HEK293T (cell line): ENCODE data around the gene CRX.
"Not testable (repeated sequence)": the region's sequence is repeated elsewhere in the genome, so short reads cannot be mapped to it uniquely, and the experiment has no call there.

Source experiments
- CTCF ChIA-PET: fragments of 350-600 bp; formaldehyde crosslinking; extraction: SDS; loops from one replicate; lab custom pipeline; 2021; ENCODE audit warnings: antibody characterized with exemption, inconsistent platforms; lab: Yijun Ruan, JAX
- POLR2A ChIA-PET: fragments of 350-600 bp; formaldehyde crosslinking; extraction: SDS; loops from one replicate; lab custom pipeline; 2020; ENCODE audit warnings: antibody characterized with exemption, inconsistent platforms; lab: Yijun Ruan, JAX
- DNase-seq: peaks from one replicate; pipeline ENCODE4 v3.0.0; 2012; ENCODE audit warnings: mixed read lengths; ENCODE audit errors: extremely low spot score
- ARNT ChIP-seq: fragments of 450-650 bp; IDR thresholded peaks from 2 replicates; pipeline ENCODE4 v1.6.1; 2017; ENCODE audit warnings: mild to moderate bottlenecking
- BHLHE40 ChIP-seq: fragments of 450-650 bp; IDR thresholded peaks from 2 replicates; pipeline ENCODE4 v1.6.1; 2016; ENCODE audit warnings: mild to moderate bottlenecking, moderate library complexity, borderline replicate concordance
- CTBP1 ChIP-seq: fragments of 450-650 bp; IDR thresholded peaks from 2 replicates; pipeline ENCODE4 v1.6.1; 2016; ENCODE audit warnings: borderline replicate concordance
- ELF4 ChIP-seq: fragments of 450-650 bp; IDR thresholded peaks from 2 replicates; pipeline ENCODE4 v1.6.1; 2017; ENCODE audit warnings: antibody characterized with exemption
- FOXA1 ChIP-seq: fragments of 450-650 bp; IDR thresholded peaks from 2 replicates; pipeline ENCODE4 v1.6.1; 2016; ENCODE audit warnings: mild to moderate bottlenecking
- FOXK2 ChIP-seq: fragments of 450-650 bp; IDR thresholded peaks from 2 replicates; pipeline ENCODE4 v1.6.1; 2016; ENCODE audit warnings: mild to moderate bottlenecking
- FOXM1 ChIP-seq: fragments of 450-650 bp; IDR thresholded peaks from 2 replicates; pipeline ENCODE4 v1.6.1; 2017; ENCODE audit warnings: mild to moderate bottlenecking, borderline replicate concordance
- HDGF ChIP-seq: fragments of 450-650 bp; IDR thresholded peaks from 2 replicates; pipeline ENCODE4 v1.6.1; 2017; ENCODE audit warnings: antibody characterized with exemption, borderline replicate concordance
- L3MBTL2 ChIP-seq: fragments of 450-650 bp; conservative IDR thresholded peaks from 2 replicates; pipeline ENCODE4 v1.6.1; 2016; ENCODE audit warnings: mild to moderate bottlenecking
- LEF1 ChIP-seq: fragments of 450-650 bp; IDR thresholded peaks from 2 replicates; pipeline ENCODE4 v1.6.1; 2017; ENCODE audit warnings: mild to moderate bottlenecking, borderline replicate concordance
- NFRKB ChIP-seq: fragments of 450-650 bp; IDR thresholded peaks from 2 replicates; pipeline ENCODE4 v1.6.1; 2016; ENCODE audit warnings: mild to moderate bottlenecking, moderate library complexity
- SP1 ChIP-seq: fragments of 450-650 bp; IDR thresholded peaks from 2 replicates; pipeline ENCODE4 v1.6.1; 2017
- SUZ12 ChIP-seq: fragments of 450-650 bp; IDR thresholded peaks from 2 replicates; pipeline ENCODE4 v1.6.1; 2016; ENCODE audit warnings: mild to moderate bottlenecking
- TARDBP ChIP-seq: fragments of 450-650 bp; IDR thresholded peaks from 2 replicates; pipeline ENCODE4 v1.6.1; 2016
- ZNF384 ChIP-seq: fragments of 450-650 bp; IDR thresholded peaks from 2 replicates; pipeline ENCODE4 v1.6.1; 2016
- TF ChIP-seq, protein P1 (sequence below): fragments of 450-650 bp; IDR thresholded peaks from 2 replicates; pipeline ENCODE4 v1.6.1; 2016

CRX gene

DNA sequence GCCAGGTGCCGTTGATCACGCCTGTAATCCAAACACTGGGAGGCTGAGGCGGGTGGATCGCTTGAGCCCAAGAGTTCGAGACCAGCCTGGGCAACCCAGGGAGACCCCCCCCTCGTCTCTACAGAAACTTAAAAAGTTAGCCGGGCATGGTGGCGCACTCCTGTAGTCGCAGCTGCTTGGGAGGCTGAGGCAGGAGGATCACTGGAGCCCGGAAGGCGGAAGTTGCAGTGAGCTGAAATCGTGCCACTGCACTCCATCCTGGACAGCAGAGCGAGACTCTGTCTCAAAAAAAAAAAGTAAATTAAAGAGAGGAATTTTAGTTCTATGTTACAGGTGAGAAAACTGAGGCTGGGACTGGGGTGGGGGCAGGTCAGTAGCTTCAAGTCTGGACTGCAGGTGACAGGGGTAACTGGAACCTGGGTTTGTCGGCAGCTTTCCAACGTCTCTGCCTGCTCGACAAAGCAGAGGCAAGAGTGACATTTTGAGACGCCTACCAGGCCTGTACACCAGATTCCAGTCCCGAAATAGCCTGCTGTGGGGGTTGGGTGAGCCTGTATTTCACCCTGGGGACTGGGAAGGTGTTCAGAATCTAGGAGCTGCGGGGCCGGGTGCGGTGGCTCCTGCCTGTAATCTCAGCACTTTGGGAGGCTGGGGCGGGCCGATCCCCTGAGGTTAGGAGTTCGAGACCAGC, 42.1 kb upstream of the CRX start:
- CTCF ChIA-PET = interaction anchor here (0.7 kb wide), 1 partner anchor 10 kb away, joined by 3 read pairs; no protein-coding TSS in a partner anchor
- TF ChIP-seq HDGF (no peak), FOXM1 (no peak), FOXK2 (no peak), CTBP1 (no peak), ELF4 (no peak)
- POLR2A ChIA-PET = no interaction called here
- DNase-seq = no peak

DNA sequence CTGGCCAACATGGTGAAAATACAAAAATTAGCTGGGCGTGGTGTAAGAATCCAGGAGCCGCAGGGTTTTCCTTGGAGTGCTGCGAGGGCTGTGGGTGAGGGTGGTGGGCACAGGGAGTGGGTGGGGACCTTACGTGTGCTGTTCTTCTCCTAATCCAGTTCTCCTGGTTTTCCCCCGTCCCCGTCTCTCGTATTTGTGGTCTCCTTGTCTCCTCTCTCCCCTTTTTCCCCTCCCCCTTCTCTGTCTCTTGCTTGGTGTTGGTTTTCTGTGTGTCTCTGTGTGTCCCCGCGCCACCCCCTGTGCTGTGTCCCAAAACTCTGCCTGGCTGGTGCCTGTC, 41.6 kb upstream of the CRX start:
- DNase-seq = no peak
- CTCF ChIA-PET = interaction anchor here (0.7 kb wide), 1 partner anchor 9 kb away, joined by 3 read pairs; no protein-coding TSS in a partner anchor
- TF ChIP-seq NFRKB (no peak), FOXM1 (no peak), SP1 (no peak), CTBP1 (no peak), FOXA1 (no peak)
- POLR2A ChIA-PET = no interaction called here

- CTCF ChIA-PET = interaction anchor here (0.8 kb wide), 1 partner anchor 16 kb away, joined by 5 read pairs; no protein-coding TSS in a partner anchor
Measured at GRCh38 chr19:47781590-47782262, 40.0 kb upstream of the CRX start.

GRCh38 chr19:47786566-47786965, 35.2 kb upstream of the CRX start:
- POLR2A ChIA-PET = no interaction called here
- CTCF ChIA-PET = interaction anchor here (3.5 kb wide), 1 partner anchor 21 kb away, joined by 15 read pairs; no protein-coding TSS in a partner anchor
- TF ChIP-seq L3MBTL2 (no peak), LEF1 (no peak), NFRKB (no peak), FOXM1 (no peak), BHLHE40 (no peak), FOXK2 (no peak), HDGF (no peak), ELF4 (no peak), SP1 (no peak), ZNF384 (no peak), SUZ12 (no peak), FOXA1 (no peak), TARDBP (no peak), CTBP1 (no peak), ARNT (no peak)
- TF ChIP-seq, protein P1, sequence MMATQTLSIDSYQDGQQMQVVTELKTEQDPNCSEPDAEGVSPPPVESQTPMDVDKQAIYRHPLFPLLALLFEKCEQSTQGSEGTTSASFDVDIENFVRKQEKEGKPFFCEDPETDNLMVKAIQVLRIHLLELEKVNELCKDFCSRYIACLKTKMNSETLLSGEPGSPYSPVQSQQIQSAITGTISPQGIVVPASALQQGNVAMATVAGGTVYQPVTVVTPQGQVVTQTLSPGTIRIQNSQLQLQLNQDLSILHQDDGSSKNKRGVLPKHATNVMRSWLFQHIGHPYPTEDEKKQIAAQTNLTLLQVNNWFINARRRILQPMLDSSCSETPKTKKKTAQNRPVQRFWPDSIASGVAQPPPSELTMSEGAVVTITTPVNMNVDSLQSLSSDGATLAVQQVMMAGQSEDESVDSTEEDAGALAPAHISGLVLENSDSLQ = no peak
- no peak for DNase-seq

More at GRCh38 chr19:47781590-47782262, 40.0 kb upstream of the CRX start:
- DNase-seq = no peak
- TF ChIP-seq SUZ12 = no peak
- TF ChIP-seq FOXK2 = no peak
- no peak for TF ChIP-seq L3MBTL2
- POLR2A ChIA-PET = no interaction called here

- DNase-seq, POLR2A ChIA-PET: not testable (repeated sequence)
- CTCF ChIA-PET = interaction anchor here (3.5 kb wide), 1 partner anchor 22 kb away, joined by 15 read pairs; no protein-coding TSS in a partner anchor
Measured at GRCh38 chr19:47787307-47787706, 34.4 kb upstream of the CRX start.

DNA sequence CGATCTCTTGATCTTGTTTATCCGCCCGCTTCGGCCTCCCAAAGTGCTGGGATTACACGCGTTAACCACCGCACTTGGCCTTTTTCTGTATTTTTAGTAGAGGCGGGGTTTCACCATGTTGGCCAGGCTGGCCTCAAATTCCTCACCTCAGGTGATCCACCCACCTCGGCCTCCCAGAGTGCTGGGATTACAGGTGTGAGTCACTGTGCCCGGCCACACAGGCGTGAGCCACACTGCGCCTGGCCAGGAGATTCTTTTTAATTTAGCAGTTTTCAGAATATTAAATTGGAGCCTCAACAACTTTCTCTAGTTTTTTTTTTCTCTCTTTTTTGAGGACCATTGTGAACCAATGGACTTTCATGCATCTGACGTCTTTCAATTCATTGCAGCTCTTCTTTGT, 31.9 kb upstream of the CRX start:
- POLR2A ChIA-PET, DNase-seq: not testable (repeated sequence)
- CTCF ChIA-PET = interaction anchor here (1.0 to 3.5 kb wide), 2 partner anchors 10 to 24 kb away, joined by 3 to 15 read pairs; no protein-coding TSS in a partner anchor

- POLR2A ChIA-PET = no interaction called here
- peak; percentile 88 for DNase-seq
- CTCF ChIA-PET = interaction anchor here (0.8 kb wide), 1 partner anchor 25 kb away, joined by 7 read pairs; no protein-coding TSS in a partner anchor
- TF ChIP-seq FOXM1 (no peak), BHLHE40 (no peak), ARNT (no peak), SP1 (no peak), SUZ12 (no peak), HDGF (no peak), CTBP1 (no peak), FOXA1 (no peak), L3MBTL2 (no peak), FOXK2 (no peak), ELF4 (no peak), LEF1 (no peak), NFRKB (no peak), ZNF384 (no peak)
- TF ChIP-seq, protein P1 = no peak
Measured at GRCh38 chr19:47790398-47790814, 31.3 kb upstream of the CRX start.
